NT2/D1 (cell line): ENCODE results near the gene RPP40.

Experiments used
- SUZ12 ChIP-seq: IDR thresholded peaks from 2 replicates; pipeline ENCODE4 v1.6.1; 2011; ENCODE audit not compliant: insufficient read length, insufficient read depth; ENCODE audit errors: extremely low read depth
- YY1 ChIP-seq: IDR thresholded peaks from 2 replicates; pipeline ENCODE4 v1.6.1; 2011; ENCODE audit not compliant: insufficient read length, insufficient read depth
- ZNF274 ChIP-seq: IDR thresholded peaks from 2 replicates; pipeline ENCODE4 v1.6.1; 2011; ENCODE audit warnings: mild to moderate bottlenecking, low read depth, low read length

- TF ChIP-seq ZNF274 = no peak
- TF ChIP-seq SUZ12 = no peak
- no peak for TF ChIP-seq YY1
Measured at GRCh38 chr6:5041955-5042354, 38.1 kb upstream of the RPP40 start.
